ENCODE results near the gene PIAS3. TPM values are rescaled to one million over a fixed set of nuclear protein-coding genes. Genes with fewer than 3 reads are reported as not detected.

Gene PIAS3
- total and polyA plus RNA-seq, 10 of the 15 experiments (the other 5 are each of a cell fraction or from before 2014, with no cell fraction given), result 0.85 to 14.9 (median 10.6) TPM

DNA sequence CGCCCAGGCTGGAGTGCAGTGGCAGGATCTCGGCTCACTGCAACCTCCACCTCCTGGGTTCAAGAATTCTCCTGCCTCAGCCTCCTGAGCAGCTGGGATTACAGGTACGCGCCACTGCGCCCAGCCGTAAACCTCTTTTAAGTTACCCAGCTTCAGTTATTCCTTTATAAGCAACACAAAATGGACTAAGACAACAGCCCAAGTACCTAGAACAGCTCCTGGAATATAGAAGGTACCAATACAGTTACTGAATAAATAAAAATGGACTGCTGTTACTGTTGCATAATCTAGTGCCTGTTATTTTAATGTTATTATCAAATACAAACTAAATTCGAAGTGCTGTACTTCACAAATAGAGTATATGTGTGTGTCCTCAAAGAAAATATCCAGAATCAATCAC is 52.0 kb downstream of the PIAS3 start:
- ATAC-seq (no peak), FAIRE-seq (no peak), DNase-seq (ENCODE audit: low read depth, low spot score) (no peak)
- SMC1A ChIA-PET (ENCODE audit: uncharacterized antibody, unreplicated experiment), result interaction anchor here (1.3 kb wide), 1 partner anchor 22 kb away, joined by 4 read pairs; no protein-coding TSS in a partner anchor
- POLR2A ChIA-PET, result no interaction called here
- in situ Hi-C loops (cut with MboI) (no loop called here), intact Hi-C loops (cut with micrococcal nuclease; ENCODE audit: unreplicated experiment) (no loop called here)
- H3K36me3 ChIP-seq (ENCODE audit: control insufficient read depth in 2 of 2, insufficient read depth in 2 of 2, low read length in 1 of 2), result no peaks in the 10 kb centered on the region
- no peak overlapping the region for H3K4me2 ChIP-seq (ENCODE audit: control insufficient read depth, insufficient read depth)
- no peak overlapping the region for H3K4me3 ChIP-seq
- H2AFZ ChIP-seq (ENCODE audit: control insufficient read depth, low read depth, low read length), result no peak overlapping the region
- H3K27ac ChIP-seq (ENCODE audit: control insufficient read depth, insufficient read depth), result no peak overlapping the region
- CTCF ChIA-PET, result interaction anchor here (1.7 to 1.8 kb wide), 2 partner anchors 11 to 39 kb away, joined by 5 to 6 read pairs; partner anchors contain the start of gene NUDT17
- no peaks in the 10 kb centered on the region for H3K9me3 ChIP-seq (replicated peaks; ENCODE audit: control insufficient read depth, insufficient read depth, low read length)
- H3K9ac ChIP-seq (ENCODE audit: control insufficient read depth, insufficient read depth, low read length), result no peak overlapping the region
- no TSS peak for BruUV-seq (replicated peaks)
- no peaks in the 10 kb centered on the region for H3K27me3 ChIP-seq (replicated peaks in 1 of 2; ENCODE audit: control insufficient read depth in 2 of 2, insufficient read depth in 2 of 2, low read length in 1 of 2)
- peaks cover 10% of the 10 kb centered on the region for H3K79me2 ChIP-seq (ENCODE audit: control insufficient read depth, insufficient read depth, low read length)
- H4K20me1 ChIP-seq (ENCODE audit: control insufficient read depth, insufficient read depth), result no peaks in the 10 kb centered on the region
- RAD21 ChIA-PET (ENCODE audit: unreplicated experiment), result interaction anchor here (1.3 to 1.5 kb wide), 2 partner anchors 11 to 18 kb away, joined by 3 read pairs; no protein-coding TSS in a partner anchor
- no peaks in the 10 kb centered on the region; the same call in none of the 2 replicates for H3K4me1 ChIP-seq (ENCODE audit: control insufficient read depth, insufficient read depth, low read length)
- WGBS (ENCODE audit: insufficient coverage, insufficient replicate concordance, low lambda C conversion rate, missing lambda C conversion rate), result over 99% methylated on average over 7 of the region's 7 CpGs
- TF ChIP-seq CHD1 (IDR thresholded peaks at IDR 0.05; ENCODE audit: low read depth, low read length) (no peak), HDAC6 (IDR thresholded peaks at IDR 0.05; ENCODE audit: unreplicated experiment) (no peak), FOXM1 (IDR thresholded peaks at IDR 0.05; ENCODE audit: low read depth, low read length) (no peak), ESRRA (IDR thresholded peaks at IDR 0.05; ENCODE audit: low read length) (no peak), NR2C2 (IDR thresholded peaks at IDR 0.05; ENCODE audit: borderline replicate concordance, control insufficient read depth, insufficient read length, low read depth) (no peak), BACH1 (IDR thresholded peaks at IDR 0.05; ENCODE audit: borderline replicate concordance) (no peak), ZNF384 (IDR thresholded peaks at IDR 0.05; ENCODE audit: borderline replicate concordance, low read depth, low read length) (no peak), RCOR1 (conservative IDR thresholded peaks at IDR 0.05; ENCODE audit: low read depth, low read length) (no peak), JUND (IDR thresholded peaks at IDR 0.05; ENCODE audit: low read depth, low read length) (no peak), MTA2 (IDR thresholded peaks at IDR 0.05; ENCODE audit: low read depth) (no peak), SIN3A (IDR thresholded peaks at IDR 0.05; ENCODE audit: low read depth, low read length) (no peak)
- TF ChIP-seq, protein P1, sequence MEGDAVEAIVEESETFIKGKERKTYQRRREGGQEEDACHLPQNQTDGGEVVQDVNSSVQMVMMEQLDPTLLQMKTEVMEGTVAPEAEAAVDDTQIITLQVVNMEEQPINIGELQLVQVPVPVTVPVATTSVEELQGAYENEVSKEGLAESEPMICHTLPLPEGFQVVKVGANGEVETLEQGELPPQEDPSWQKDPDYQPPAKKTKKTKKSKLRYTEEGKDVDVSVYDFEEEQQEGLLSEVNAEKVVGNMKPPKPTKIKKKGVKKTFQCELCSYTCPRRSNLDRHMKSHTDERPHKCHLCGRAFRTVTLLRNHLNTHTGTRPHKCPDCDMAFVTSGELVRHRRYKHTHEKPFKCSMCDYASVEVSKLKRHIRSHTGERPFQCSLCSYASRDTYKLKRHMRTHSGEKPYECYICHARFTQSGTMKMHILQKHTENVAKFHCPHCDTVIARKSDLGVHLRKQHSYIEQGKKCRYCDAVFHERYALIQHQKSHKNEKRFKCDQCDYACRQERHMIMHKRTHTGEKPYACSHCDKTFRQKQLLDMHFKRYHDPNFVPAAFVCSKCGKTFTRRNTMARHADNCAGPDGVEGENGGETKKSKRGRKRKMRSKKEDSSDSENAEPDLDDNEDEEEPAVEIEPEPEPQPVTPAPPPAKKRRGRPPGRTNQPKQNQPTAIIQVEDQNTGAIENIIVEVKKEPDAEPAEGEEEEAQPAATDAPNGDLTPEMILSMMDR (IDR thresholded peaks at IDR 0.05 in 2 of 3, conservative IDR thresholded peaks at IDR 0.05 in 1 of 3; ENCODE audit: control insufficient read depth in 2 of 3, extremely low read depth in 1 of 3, insufficient read depth in 1 of 3, low read depth in 3 of 3, low read length in 3 of 3), result no peak
- TF ChIP-seq, protein P2, sequence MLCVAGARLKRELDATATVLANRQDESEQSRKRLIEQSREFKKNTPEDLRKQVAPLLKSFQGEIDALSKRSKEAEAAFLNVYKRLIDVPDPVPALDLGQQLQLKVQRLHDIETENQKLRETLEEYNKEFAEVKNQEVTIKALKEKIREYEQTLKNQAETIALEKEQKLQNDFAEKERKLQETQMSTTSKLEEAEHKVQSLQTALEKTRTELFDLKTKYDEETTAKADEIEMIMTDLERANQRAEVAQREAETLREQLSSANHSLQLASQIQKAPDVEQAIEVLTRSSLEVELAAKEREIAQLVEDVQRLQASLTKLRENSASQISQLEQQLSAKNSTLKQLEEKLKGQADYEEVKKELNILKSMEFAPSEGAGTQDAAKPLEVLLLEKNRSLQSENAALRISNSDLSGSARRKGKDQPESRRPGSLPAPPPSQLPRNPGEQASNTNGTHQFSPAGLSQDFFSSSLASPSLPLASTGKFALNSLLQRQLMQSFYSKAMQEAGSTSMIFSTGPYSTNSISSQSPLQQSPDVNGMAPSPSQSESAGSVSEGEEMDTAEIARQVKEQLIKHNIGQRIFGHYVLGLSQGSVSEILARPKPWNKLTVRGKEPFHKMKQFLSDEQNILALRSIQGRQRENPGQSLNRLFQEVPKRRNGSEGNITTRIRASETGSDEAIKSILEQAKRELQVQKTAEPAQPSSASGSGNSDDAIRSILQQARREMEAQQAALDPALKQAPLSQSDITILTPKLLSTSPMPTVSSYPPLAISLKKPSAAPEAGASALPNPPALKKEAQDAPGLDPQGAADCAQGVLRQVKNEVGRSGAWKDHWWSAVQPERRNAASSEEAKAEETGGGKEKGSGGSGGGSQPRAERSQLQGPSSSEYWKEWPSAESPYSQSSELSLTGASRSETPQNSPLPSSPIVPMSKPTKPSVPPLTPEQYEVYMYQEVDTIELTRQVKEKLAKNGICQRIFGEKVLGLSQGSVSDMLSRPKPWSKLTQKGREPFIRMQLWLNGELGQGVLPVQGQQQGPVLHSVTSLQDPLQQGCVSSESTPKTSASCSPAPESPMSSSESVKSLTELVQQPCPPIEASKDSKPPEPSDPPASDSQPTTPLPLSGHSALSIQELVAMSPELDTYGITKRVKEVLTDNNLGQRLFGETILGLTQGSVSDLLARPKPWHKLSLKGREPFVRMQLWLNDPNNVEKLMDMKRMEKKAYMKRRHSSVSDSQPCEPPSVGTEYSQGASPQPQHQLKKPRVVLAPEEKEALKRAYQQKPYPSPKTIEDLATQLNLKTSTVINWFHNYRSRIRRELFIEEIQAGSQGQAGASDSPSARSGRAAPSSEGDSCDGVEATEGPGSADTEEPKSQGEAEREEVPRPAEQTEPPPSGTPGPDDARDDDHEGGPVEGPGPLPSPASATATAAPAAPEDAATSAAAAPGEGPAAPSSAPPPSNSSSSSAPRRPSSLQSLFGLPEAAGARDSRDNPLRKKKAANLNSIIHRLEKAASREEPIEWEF (IDR thresholded peaks at IDR 0.05; ENCODE audit: insufficient replicate concordance, low read depth, low read length), result no peak
- TF ChIP-seq, protein P3, sequence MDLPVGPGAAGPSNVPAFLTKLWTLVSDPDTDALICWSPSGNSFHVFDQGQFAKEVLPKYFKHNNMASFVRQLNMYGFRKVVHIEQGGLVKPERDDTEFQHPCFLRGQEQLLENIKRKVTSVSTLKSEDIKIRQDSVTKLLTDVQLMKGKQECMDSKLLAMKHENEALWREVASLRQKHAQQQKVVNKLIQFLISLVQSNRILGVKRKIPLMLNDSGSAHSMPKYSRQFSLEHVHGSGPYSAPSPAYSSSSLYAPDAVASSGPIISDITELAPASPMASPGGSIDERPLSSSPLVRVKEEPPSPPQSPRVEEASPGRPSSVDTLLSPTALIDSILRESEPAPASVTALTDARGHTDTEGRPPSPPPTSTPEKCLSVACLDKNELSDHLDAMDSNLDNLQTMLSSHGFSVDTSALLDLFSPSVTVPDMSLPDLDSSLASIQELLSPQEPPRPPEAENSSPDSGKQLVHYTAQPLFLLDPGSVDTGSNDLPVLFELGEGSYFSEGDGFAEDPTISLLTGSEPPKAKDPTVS (IDR thresholded peaks at IDR 0.05; ENCODE audit: low read depth, low read length), result no peak
- TF ChIP-seq, protein P4, sequence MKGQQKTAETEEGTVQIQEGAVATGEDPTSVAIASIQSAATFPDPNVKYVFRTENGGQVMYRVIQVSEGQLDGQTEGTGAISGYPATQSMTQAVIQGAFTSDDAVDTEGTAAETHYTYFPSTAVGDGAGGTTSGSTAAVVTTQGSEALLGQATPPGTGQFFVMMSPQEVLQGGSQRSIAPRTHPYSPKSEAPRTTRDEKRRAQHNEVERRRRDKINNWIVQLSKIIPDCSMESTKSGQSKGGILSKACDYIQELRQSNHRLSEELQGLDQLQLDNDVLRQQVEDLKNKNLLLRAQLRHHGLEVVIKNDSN (IDR thresholded peaks at IDR 0.05; ENCODE audit: borderline replicate concordance, extremely low read length, insufficient read depth, low read depth, low read length), result no peak
